Kidney (tissue), 14 donors: ENCODE results near the gene VPS52. TPM values are rescaled to one million over a fixed set of nuclear protein-coding genes. Genes with fewer than 3 reads are reported as not detected.

Experiments
- DNase-seq, 5 donors: peaks; one replicate each; pipeline ENCODE4 v3.0.0-alpha.2; 2013 to 2020
- FAIRE-seq: peaks from 2 replicates; lab custom pipeline; 2012; peaks lifted over from hg19 to GRCh38; lab: Jason Lieb, UNC
- H3K27ac ChIP-seq, 2 donors: one replicate each; pipeline ENCODE4 v1.7.0; 2013; ENCODE audit warnings: low read depth in 2 of 2, low read length in 2 of 2, inconsistent platforms in 1 of 2
- H3K27me3 ChIP-seq: one replicate; pipeline ENCODE4 v1.7.1; 2013; ENCODE audit warnings: low read length, inconsistent platforms; ENCODE audit not compliant: control insufficient read depth, insufficient read depth
- H3K36me3 ChIP-seq, 3 donors: one replicate each; pipeline versions ENCODE4 v1.7.0 to v1.7.1; 2013; ENCODE audit warnings: low read length in 3 of 3, control low read depth in 1 of 3, inconsistent platforms in 1 of 3; ENCODE audit not compliant: insufficient read depth in 3 of 3, control insufficient read depth in 2 of 3
- H3K4me1 ChIP-seq, 3 donors: one replicate each; pipeline versions ENCODE4 v1.7.0 to v1.7.1; 2013; ENCODE audit warnings: low read length in 3 of 3, inconsistent platforms in 1 of 3, low read depth in 1 of 3; ENCODE audit not compliant: control insufficient read depth in 2 of 3, insufficient read depth in 2 of 3
- H3K4me3 ChIP-seq, 3 donors: one replicate each; pipeline versions ENCODE4 v1.7.0 to v1.8.1; 2013; ENCODE audit warnings: low read length in 3 of 3, control low read depth in 1 of 3, inconsistent platforms in 1 of 3
- H3K9ac ChIP-seq, 3 donors: one replicate each; pipeline versions ENCODE4 v1.7.0 to v1.7.1; 2013; ENCODE audit warnings: low read length in 3 of 3, control low read depth in 1 of 3, inconsistent platforms in 1 of 3
- H3K9me3 ChIP-seq, 3 donors: one replicate each; pipeline versions ENCODE4 v1.7.0 to v1.7.1; 2013; ENCODE audit warnings: low read length in 3 of 3, control low read depth in 1 of 3, inconsistent platforms in 1 of 3; ENCODE audit not compliant: control insufficient read depth in 2 of 3, insufficient read depth in 1 of 3
- CTCF ChIP-seq: IDR thresholded peaks from 3 replicates; pipeline ENCODE4 v1.5.1; 2012; ENCODE audit warnings: mild to moderate bottlenecking, moderate library complexity, borderline replicate concordance; ENCODE audit not compliant: insufficient read depth; ENCODE audit errors: extremely low read depth
- intact Hi-C: fragments of 100-400 bp; cut with DNase I; formaldehyde crosslinking; loops from one replicate; pipeline ENCODE4 v1.11.1; 2022
- polyA plus RNA-seq: library from polyadenylated mRNA; stranded (reverse); fragments of 350-450 nt; fragmentation: Illumina TruSeq; extraction: RNeasy Lipid Tissue Mini Kit (QIAGEN cat#74804); gene quantifications from one replicate; pipeline ENCODE4 v1.2.3, GENCODE V29; 2014; ENCODE audit warnings: low read depth, low replicate concordance; ENCODE audit not compliant: insufficient read depth
- total RNA-seq: library from RNA; stranded (reverse); fragmentation: NEBNext Ultra II Directional; extraction: Animal tissue kit (Norgen Biotek cat#: 25700); gene quantifications from one replicate; pipeline ENCODE4 v1.2.1, GENCODE V29; 2021
- donor health status: control.
- donor health status: control.
- donor health status: control.
- donor health status: control.
- donor health status: control.
- donor health status: DM: yes; HTN: yes; CAD: no.
- donor health status: Normal renal cell carcinoma (clear cell type).

Gene VPS52
- total and polyA plus RNA-seq, 2 donors from 2014 or later: 35.8 to 64.4 TPM

- peaks cover 5 to 17% (median 11%) of the 10 kb centered on the region in 3 donors for H3K36me3 ChIP-seq
- no peak for TF ChIP-seq CTCF
- H3K9ac ChIP-seq: no peak overlapping the region
- no peak for FAIRE-seq
- no peaks in the 10 kb centered on the region for H3K27me3 ChIP-seq
- DNase-seq: peak in 2 of 5 donors; percentile 66 to 76
- no peaks in the 10 kb centered on the region for H3K9me3 ChIP-seq
- intact Hi-C loops: no loop called here
- peaks cover 0 to 38% (median 12%) of the 10 kb centered on the region in 3 donors for H3K4me1 ChIP-seq
- no peak overlapping the region for H3K27ac ChIP-seq
- H3K4me3 ChIP-seq: no peak overlapping the region
Observed at GRCh38 chr6:33315793-33316602, 44.3 kb upstream of the VPS52 start.

GRCh38 chr6:33314943-33315792 lies 43.5 kb upstream of the VPS52 start:
- intact Hi-C loops: no loop called here
- Histone ChIP-seq H3K9ac (peak overlapping the region in 1 of 3 donors; percentile 94), H3K4me1 (peaks cover 0 to 35% (median 12%) of the 10 kb centered on the region in 3 donors), H3K9me3 (no peaks in the 10 kb centered on the region), H3K36me3 (peaks cover 5 to 14% (median 11%) of the 10 kb centered on the region in 3 donors), H3K4me3 (peak overlapping the region; percentile 70 to 96 (median 90)), H3K27ac (peak overlapping the region; percentile 93 to 98), H3K27me3 (no peaks in the 10 kb centered on the region)
- TF ChIP-seq CTCF: no peak
- DNase-seq (peak in 2 of 5 donors; percentile 82 to 90), FAIRE-seq (no peak)

- TF ChIP-seq CTCF: no peak
- DNase-seq (peak; percentile 66 to 92 (median 83)), FAIRE-seq (no peak)
- H3K27ac ChIP-seq: peak overlapping the region; percentile 93 to 98
- H3K9me3 ChIP-seq: no peaks in the 10 kb centered on the region
- peak overlapping the region; percentile 70 to 96 (median 90) for H3K4me3 ChIP-seq
- intact Hi-C loops: no loop called here
- peaks cover 0 to 35% (median 12%) of the 10 kb centered on the region in 3 donors for H3K4me1 ChIP-seq
- H3K27me3 ChIP-seq: no peaks in the 10 kb centered on the region
- H3K36me3 ChIP-seq: peaks cover 0 to 8% (median 4%) of the 10 kb centered on the region in 3 donors
- H3K9ac ChIP-seq: peak overlapping the region; percentile 39 to 94 (median 55)
Observed at GRCh38 chr6:33314515-33314942, 42.9 kb upstream of the VPS52 start.
